ENCODE results near the gene COX6B2. TPM values are rescaled to one million over a fixed set of nuclear protein-coding genes. Genes with fewer than 3 reads are reported as not detected.

Gene COX6B2
- total RNA-seq, 1 donor from 2014 or later = 5.2 TPM

DNA sequence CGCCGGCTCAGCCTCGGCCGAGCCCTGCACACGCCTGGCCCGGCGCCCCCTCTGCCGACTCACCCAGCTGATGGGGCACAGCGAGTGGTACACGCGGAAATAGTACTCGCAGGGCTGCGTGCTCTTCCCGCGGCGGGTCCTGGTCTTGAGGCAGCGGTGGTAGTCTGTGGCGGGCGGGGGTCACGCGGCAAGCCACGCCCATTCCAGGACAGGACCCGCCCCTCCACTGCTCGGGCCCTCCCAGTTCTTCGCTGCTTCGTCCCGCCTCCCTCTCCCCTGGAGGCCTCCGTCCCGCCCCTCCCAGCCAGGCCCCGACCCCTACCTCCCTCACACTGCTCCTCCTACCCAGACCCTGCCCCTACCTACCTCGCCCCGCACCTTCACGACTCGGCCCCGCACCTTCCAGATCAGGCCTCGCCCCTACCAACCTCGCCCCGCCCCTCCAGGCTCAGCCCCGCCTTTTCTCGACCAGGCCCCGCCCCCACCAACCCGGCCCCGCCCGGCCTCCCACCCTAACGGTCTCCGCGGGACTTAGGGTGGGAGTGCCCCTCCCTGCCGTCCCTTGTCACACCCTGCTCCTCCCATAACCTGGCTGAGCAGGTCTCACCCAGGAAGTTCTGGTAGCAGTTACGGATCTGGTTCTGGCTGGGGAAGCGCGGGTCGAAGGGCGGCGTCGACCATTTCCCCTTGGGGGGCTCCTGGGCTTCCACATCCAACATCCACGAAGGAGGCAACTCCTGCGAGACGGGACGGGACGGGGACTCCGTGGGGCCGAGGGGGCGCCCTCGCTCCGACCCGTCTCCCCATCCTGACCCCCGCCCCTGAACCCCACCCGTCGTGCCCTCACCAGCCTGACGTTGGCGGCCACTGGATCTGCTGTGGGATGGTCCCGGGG lies 469 bp downstream of the COX6B2 start:
- intact Hi-C loops (cut with DNase I) = no loop called here
- H3K27ac ChIP-seq = no peak overlapping the region
- TF ChIP-seq, protein P1, sequence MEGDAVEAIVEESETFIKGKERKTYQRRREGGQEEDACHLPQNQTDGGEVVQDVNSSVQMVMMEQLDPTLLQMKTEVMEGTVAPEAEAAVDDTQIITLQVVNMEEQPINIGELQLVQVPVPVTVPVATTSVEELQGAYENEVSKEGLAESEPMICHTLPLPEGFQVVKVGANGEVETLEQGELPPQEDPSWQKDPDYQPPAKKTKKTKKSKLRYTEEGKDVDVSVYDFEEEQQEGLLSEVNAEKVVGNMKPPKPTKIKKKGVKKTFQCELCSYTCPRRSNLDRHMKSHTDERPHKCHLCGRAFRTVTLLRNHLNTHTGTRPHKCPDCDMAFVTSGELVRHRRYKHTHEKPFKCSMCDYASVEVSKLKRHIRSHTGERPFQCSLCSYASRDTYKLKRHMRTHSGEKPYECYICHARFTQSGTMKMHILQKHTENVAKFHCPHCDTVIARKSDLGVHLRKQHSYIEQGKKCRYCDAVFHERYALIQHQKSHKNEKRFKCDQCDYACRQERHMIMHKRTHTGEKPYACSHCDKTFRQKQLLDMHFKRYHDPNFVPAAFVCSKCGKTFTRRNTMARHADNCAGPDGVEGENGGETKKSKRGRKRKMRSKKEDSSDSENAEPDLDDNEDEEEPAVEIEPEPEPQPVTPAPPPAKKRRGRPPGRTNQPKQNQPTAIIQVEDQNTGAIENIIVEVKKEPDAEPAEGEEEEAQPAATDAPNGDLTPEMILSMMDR (IDR thresholded peaks at IDR 0.05) = no peak
- TF ChIP-seq POLR2AphosphoS5 (IDR thresholded peaks at IDR 0.05; ENCODE audit: insufficient read depth in 1 of 2, low read depth in 1 of 2) = peak in 1 of 2 donors; percentile 18
- peaks cover 23% of the 10 kb centered on the region for H3K4me1 ChIP-seq
- H3K9me3 ChIP-seq = no peaks in the 10 kb centered on the region
- no peak for DNase-seq (ENCODE audit: extremely low spot score in 2 of 2)
- H3K36me3 ChIP-seq = no peaks in the 10 kb centered on the region
- peaks cover 14% of the 10 kb centered on the region for H3K27me3 ChIP-seq
- peak overlapping the region; percentile 22 to 34 for H3K4me3 ChIP-seq

DNA sequence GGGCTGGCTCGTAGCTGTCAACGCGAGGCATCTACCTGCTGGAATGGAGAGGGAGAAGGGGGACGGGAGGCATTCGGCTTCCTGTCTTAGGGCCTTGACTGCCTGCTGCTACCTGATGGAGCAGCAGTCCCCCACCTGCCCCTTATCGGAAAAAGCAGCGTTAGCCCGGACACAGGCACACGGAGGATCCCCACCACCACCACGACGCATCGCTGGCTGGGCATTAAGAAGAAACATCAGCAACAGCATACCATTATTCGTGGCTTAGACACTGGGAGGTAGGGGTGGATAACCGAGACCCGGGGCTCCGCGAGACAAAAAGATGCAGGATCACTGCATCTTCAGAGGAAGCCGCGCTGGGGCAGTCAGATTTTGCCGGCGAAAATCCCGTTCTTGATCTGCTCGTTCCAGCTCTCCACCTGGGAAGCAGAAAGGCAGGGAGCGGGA lies 1.1 kb downstream of the COX6B2 start:
- H3K4me1 ChIP-seq = peaks cover 23% of the 10 kb centered on the region
- TF ChIP-seq POLR2A (IDR thresholded peaks at IDR 0.05) (no peak), POLR2AphosphoS5 (IDR thresholded peaks at IDR 0.05; ENCODE audit: insufficient read depth in 1 of 2, low read depth in 1 of 2) (no peak)
- TF ChIP-seq, protein P1 (IDR thresholded peaks at IDR 0.05) = no peak
- intact Hi-C loops (cut with DNase I) = no loop called here
- H3K36me3 ChIP-seq = no peaks in the 10 kb centered on the region
- no peaks in the 10 kb centered on the region for H3K9me3 ChIP-seq
- H3K27me3 ChIP-seq = peaks cover 14% of the 10 kb centered on the region
- no peak for DNase-seq (ENCODE audit: extremely low spot score in 2 of 2)
- no peak overlapping the region for H3K27ac ChIP-seq
- H3K4me3 ChIP-seq = peak overlapping the region; percentile 22 to 34

DNA sequence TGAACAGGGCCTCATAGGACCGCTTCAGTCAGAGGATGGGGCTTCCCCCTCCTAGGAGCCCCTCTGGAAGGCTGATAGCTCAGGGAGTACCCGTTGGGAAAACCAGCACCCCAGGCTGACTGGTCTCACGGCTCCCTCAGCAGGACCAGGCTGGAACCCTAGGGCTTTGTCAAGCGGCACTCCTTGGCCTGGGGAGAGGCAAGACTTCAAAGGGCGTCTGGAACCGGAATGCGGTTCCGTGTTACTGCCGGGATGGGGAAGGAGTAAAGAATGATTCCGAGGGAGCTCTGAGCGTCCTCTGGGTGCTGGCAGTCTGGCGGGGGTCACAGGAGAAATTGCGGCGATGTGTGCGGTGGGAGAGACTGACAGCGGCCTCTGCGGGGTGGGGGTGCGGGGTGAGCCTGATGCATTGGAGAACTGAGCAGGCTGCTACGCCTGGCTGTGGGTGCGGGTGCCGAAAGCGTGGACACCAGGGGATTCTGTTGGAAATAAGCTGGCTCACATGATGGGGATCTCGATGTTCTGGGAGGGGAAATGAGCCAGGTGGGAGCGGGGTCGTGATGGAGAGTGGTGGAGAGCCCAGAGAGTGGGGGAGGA lies 1.9 kb downstream of the COX6B2 start:
- Histone ChIP-seq H3K4me3 (no peak overlapping the region), H3K27ac (no peak overlapping the region), H3K9me3 (no peaks in the 10 kb centered on the region), H3K36me3 (no peaks in the 10 kb centered on the region), H3K4me1 (peaks cover 23% of the 10 kb centered on the region), H3K27me3 (peaks cover 14% of the 10 kb centered on the region)
- no peak for DNase-seq (ENCODE audit: extremely low spot score in 2 of 2)
- intact Hi-C loops (cut with DNase I) = no loop called here
- TF ChIP-seq POLR2AphosphoS5 (IDR thresholded peaks at IDR 0.05; ENCODE audit: insufficient read depth in 1 of 2, low read depth in 1 of 2) (no peak), POLR2A (IDR thresholded peaks at IDR 0.05) (no peak)
- TF ChIP-seq, protein P1 (IDR thresholded peaks at IDR 0.05) = no peak

DNA sequence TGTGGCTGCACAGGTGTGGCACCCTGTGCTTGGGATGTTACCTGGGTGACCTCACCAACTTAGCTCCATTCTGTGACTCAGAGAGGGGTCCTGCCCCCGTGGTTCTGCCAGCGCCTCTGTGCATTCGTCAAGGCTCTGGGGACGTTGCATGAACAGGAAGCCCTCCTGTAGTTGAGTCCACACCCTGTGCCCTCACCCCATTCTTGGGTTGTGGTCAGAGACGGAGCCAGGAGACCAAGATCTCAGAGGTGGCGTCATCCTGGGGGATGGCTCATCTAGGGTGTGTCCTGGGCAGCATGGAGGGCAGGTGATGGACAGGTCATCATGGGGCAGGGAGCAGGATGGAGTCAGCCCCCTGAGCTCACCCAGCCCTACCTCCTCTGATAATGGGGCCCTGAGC lies 2.5 kb downstream of the COX6B2 start:
- Histone ChIP-seq H3K27ac (no peak overlapping the region), H3K4me1 (peaks cover 23% of the 10 kb centered on the region), H3K4me3 (no peak overlapping the region), H3K27me3 (peaks cover 14% of the 10 kb centered on the region), H3K9me3 (no peaks in the 10 kb centered on the region), H3K36me3 (peaks cover 0 to 3% of the 10 kb centered on the region in 2 donors)
- TF ChIP-seq POLR2A (IDR thresholded peaks at IDR 0.05) (no peak), POLR2AphosphoS5 (IDR thresholded peaks at IDR 0.05; ENCODE audit: insufficient read depth in 1 of 2, low read depth in 1 of 2) (no peak)
- TF ChIP-seq, protein P1 (IDR thresholded peaks at IDR 0.05) = no peak
- intact Hi-C loops (cut with DNase I) = no loop called here
- no peak for DNase-seq (ENCODE audit: extremely low spot score in 2 of 2)

Data from vagina (tissue), 2 donors.